Activated CD4-positive, alpha-beta memory T cell treated with anti-CD3 and anti-CD28 coated beads for 36 hours (primary cell): Measurements from ENCODE around the gene KAZN. TPM values are rescaled to one million over a fixed set of nuclear protein-coding genes. Genes with fewer than 3 reads are reported as not detected.

Experiments used
- CTCF ChIA-PET: fragments of 350-600 bp; sonication (Branson Sonifier 250); formaldehyde crosslinking; loops from one replicate; lab custom pipeline; 2021; ENCODE audit warnings: antibody characterized with exemption, inconsistent platforms; lab: Charles Lee
- POLR2A ChIA-PET: fragments of 350-600 bp; sonication (Branson Sonifier 250); formaldehyde crosslinking; loops from one replicate; lab custom pipeline; 2021; ENCODE audit warnings: antibody characterized with exemption; lab: Charles Lee
- DNase-seq: peaks from one replicate; pipeline ENCODE4 v3.0.0-alpha.2; 2020
- H3K27ac Mint-ChIP-seq: one replicate; pipeline ENCODE4 v1.8.0; 2021; ENCODE audit warnings: mixed read lengths
- H3K27me3 Mint-ChIP-seq: one replicate; pipeline ENCODE4 v1.8.0; 2021; ENCODE audit warnings: mixed read lengths
- H3K36me3 Mint-ChIP-seq: one replicate; pipeline ENCODE4 v1.8.0; 2021; ENCODE audit warnings: mixed read lengths
- H3K4me1 Mint-ChIP-seq: one replicate; pipeline ENCODE4 v1.8.0; 2021; ENCODE audit warnings: low read depth, mixed read lengths
- H3K4me3 Mint-ChIP-seq: one replicate; pipeline ENCODE4 v1.8.0; 2021; ENCODE audit warnings: mild to moderate bottlenecking, mixed read lengths
- H3K9me3 Mint-ChIP-seq: one replicate; pipeline ENCODE4 v1.8.0; 2021; ENCODE audit warnings: mixed read lengths
- intact Hi-C: fragments of 100-400 bp; cut with micrococcal nuclease; formaldehyde crosslinking; loops from one replicate; pipeline ENCODE4 v1.15.1; 2023
- total RNA-seq, 2 experiments: library from RNA; stranded (reverse); gene quantifications; one replicate each; pipeline ENCODE4 v1.2.3, GENCODE V29; 2021

The KAZN gene
- total RNA-seq, 2 experiments from 2014 or later: 0.31 to 0.33 TPM

DNA sequence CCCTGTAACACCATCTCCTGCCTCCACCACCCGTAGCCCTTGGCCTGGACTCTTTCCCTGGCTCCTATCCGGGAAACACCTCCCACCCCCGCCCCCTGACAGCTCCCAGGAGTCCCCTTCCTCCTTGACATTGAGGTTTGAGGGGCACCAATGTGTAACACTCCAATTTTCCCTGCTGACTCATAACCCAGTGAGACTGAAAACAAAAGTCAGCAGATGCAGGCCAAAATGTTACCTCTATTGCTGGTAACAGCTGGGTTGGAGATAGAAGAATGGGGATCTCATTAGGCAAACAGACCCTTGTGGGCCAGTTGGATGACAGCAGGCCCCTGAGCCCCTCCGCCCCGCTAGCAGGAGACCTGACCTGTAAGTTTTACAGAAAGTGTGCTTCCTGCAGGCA, 237.2 kb downstream of the KAZN start:
- Mint-ChIP-seq H3K36me3 (no peaks in the 10 kb centered on the region), H3K4me1 (no peaks in the 10 kb centered on the region), H3K27me3 (peaks cover 6% of the 10 kb centered on the region), H3K9me3 (peaks cover 1% of the 10 kb centered on the region), H3K27ac (no peak overlapping the region), H3K4me3 (no peak overlapping the region)
- no peak for DNase-seq
- ChIA-PET CTCF (interaction anchor here (0.7 kb wide), 1 partner anchor 192 kb away, joined by 3 read pairs; no protein-coding TSS in a partner anchor), POLR2A (no interaction called here)
- intact Hi-C loops: no loop called here

DNA sequence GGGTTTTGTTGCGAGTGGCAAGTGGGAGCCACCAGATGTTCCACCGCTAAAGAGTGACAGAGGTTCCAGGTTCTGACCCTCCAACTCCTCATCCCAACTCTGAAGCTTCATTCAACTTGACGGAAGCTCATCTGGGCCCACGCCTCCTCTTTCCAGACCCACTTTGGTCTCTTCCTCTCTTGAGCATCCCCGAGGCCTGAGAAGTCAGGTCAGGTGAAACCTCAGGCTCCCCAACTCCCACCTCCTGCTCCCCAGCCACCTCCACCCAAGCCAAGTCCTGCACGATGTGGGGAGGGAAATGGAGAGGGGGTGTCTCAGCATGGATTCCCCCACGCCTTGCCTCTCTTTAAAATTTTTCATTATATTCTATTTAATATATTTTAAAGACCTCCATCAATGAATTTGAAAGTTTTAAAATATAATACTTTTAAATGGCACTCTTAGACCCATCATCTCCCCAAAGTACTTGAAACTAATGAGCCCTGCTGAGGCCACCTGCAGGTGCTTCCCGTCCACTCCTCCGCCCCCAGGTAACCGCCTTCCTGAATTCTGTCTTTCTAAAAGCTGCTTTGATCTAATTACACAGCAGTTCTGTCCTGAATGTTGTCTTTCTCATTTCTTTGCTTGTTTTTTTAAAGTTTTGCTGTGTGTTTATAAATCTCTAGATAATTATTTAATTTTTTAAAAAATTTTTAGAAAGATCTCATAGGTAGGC, 238.1 kb downstream of the KAZN start:
- H3K4me1 Mint-ChIP-seq: no peaks in the 10 kb centered on the region
- H3K27ac Mint-ChIP-seq: no peak overlapping the region
- H3K36me3 Mint-ChIP-seq: peaks cover under 1% of the 10 kb centered on the region
- POLR2A ChIA-PET: no interaction called here
- no peak for DNase-seq
- CTCF ChIA-PET: no interaction called here
- H3K9me3 Mint-ChIP-seq: peaks cover 7% of the 10 kb centered on the region
- intact Hi-C loops: no loop called here
- H3K4me3 Mint-ChIP-seq: no peak overlapping the region
- peaks cover 6% of the 10 kb centered on the region for H3K27me3 Mint-ChIP-seq

DNA sequence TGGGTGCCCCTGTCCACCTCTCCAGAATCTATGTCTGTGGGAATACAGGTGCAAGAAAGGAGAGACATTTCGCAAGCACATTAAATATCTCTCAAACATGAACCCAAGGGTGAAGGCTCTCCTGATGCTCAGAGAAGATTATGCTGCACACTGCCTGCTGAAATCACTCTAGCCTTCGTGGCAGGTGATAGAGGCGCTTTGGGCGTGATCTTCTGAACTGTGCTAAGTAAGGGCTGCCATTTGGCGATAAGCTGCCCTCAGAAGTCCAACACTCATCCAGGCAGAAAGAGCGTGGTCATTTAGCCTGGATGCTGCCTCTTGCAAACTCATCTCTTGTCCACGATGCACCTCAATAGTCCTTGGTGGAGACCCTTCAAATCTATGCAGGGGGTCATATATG, 241.9 kb downstream of the KAZN start:
- intact Hi-C loops: no loop called here
- CTCF ChIA-PET: no interaction called here
- H3K36me3 Mint-ChIP-seq: peaks cover 7% of the 10 kb centered on the region

DNA sequence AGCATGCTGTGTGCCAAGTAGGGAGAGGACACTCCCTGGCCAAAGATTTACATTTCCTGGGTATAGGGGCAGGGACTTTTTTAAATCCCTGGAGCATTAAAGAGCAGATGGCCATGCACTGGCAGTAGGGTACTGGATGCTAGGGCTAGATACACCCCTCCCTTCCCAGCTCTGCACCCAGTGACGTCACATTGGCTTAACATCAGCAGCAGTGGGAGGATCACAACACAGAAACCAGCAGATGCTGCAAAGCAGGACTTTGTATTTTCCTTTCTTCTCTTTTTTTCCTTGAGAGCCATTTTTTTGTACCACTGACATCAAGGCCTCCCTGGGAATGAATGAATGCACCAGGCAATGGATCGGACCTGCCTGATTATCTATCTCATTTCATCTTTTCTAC, 243.0 kb downstream of the KAZN start:
- CTCF ChIA-PET: no interaction called here
- no peaks in the 10 kb centered on the region for H3K4me1 Mint-ChIP-seq
- POLR2A ChIA-PET: no interaction called here

More for the DNA sequence above, 241.9 kb downstream of the KAZN start:
- no peak overlapping the region for H3K4me3 Mint-ChIP-seq
- peaks cover 8% of the 10 kb centered on the region for H3K27me3 Mint-ChIP-seq
- no peaks in the 10 kb centered on the region for H3K4me1 Mint-ChIP-seq
- POLR2A ChIA-PET: no interaction called here
- H3K27ac Mint-ChIP-seq: no peak overlapping the region
- peaks cover 21% of the 10 kb centered on the region for H3K9me3 Mint-ChIP-seq
- DNase-seq: no peak

DNA sequence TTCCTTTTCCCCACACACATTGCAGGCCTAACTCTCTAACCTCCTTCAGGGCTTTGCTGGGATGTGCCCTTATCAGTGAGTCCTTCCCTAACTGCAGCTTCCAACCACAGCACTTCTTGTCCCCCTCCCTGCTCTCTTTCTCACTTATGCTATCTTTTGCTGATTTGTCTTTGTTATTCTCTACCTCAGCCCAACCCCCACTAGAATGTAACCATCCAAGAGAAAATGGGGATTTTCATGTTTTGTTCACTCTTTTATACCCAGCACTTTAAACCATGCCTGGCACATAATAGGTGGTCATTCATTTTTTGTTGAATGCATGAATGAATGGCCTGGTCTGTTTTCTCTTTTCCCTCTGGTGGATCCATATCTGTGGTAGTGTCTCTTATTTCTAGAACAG, 243.5 kb downstream of the KAZN start:
- no peak for DNase-seq
- peaks cover 7% of the 10 kb centered on the region for H3K36me3 Mint-ChIP-seq
- H3K9me3 Mint-ChIP-seq: peaks cover 21% of the 10 kb centered on the region
- H3K4me1 Mint-ChIP-seq: no peaks in the 10 kb centered on the region
- no peak overlapping the region for H3K27ac Mint-ChIP-seq
- ChIA-PET CTCF (no interaction called here), POLR2A (no interaction called here)
- intact Hi-C loops: no loop called here
- no peak overlapping the region for H3K4me3 Mint-ChIP-seq
- H3K27me3 Mint-ChIP-seq: peaks cover 8% of the 10 kb centered on the region

More for the DNA sequence above, 243.0 kb downstream of the KAZN start:
- Mint-ChIP-seq H3K4me3 (no peak overlapping the region), H3K27me3 (peaks cover 8% of the 10 kb centered on the region), H3K36me3 (peaks cover 7% of the 10 kb centered on the region), H3K9me3 (peaks cover 21% of the 10 kb centered on the region), H3K27ac (no peak overlapping the region)
- intact Hi-C loops: no loop called here
- DNase-seq: no peak

DNA sequence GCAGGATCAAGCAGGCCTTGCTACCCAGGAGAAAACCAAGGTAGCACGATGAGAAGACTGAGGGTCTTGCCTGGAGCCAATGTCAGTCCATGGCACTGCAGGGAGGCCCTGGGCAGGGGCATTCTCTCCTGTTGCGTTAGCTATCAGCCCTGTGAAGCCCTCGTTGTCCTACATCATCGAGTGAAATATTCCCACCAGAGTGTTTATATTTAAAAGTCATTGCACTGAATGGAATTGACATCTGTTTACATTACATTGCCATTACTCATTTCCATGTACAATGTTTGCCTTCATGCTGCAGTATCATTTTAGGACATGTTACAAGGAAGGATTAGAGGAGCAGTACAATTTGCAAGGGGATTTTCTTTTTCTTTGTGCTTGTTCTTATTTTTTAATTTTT, 243.9 kb downstream of the KAZN start:
- intact Hi-C loops: no loop called here
- Mint-ChIP-seq H3K36me3 (peaks cover 7% of the 10 kb centered on the region), H3K4me3 (no peak overlapping the region), H3K27me3 (peaks cover 8% of the 10 kb centered on the region), H3K4me1 (no peaks in the 10 kb centered on the region), H3K9me3 (peaks cover 21% of the 10 kb centered on the region), H3K27ac (no peak overlapping the region)
- CTCF ChIA-PET: no interaction called here
- no peak for DNase-seq
- POLR2A ChIA-PET: no interaction called here

DNA sequence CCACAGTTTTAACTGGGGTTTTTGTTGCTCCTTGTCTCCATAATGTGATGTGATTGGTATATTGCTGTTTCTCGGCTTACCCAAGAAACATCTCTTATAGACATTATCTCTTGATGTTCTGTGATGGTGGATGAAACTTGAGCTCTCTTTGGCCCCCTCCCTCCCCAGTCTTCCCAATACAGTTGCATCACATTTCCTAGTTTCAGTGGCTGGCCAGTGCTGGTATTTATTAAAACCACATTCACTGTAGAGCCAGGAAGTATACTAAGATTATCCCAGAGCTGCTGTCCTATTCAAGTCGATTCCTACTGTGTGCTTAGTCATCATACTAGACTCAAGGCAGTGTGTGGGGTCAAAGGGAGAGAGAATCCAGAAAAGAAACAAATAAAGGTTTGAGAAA, 244.4 kb downstream of the KAZN start:
- no peak overlapping the region for H3K27ac Mint-ChIP-seq
- H3K27me3 Mint-ChIP-seq: peaks cover 8% of the 10 kb centered on the region
- H3K4me1 Mint-ChIP-seq: no peaks in the 10 kb centered on the region
- intact Hi-C loops: no loop called here
- no peak for DNase-seq
- H3K4me3 Mint-ChIP-seq: no peak overlapping the region
- H3K9me3 Mint-ChIP-seq: peaks cover 21% of the 10 kb centered on the region
- CTCF ChIA-PET: no interaction called here
- H3K36me3 Mint-ChIP-seq: peaks cover 7% of the 10 kb centered on the region
- POLR2A ChIA-PET: no interaction called here

DNA sequence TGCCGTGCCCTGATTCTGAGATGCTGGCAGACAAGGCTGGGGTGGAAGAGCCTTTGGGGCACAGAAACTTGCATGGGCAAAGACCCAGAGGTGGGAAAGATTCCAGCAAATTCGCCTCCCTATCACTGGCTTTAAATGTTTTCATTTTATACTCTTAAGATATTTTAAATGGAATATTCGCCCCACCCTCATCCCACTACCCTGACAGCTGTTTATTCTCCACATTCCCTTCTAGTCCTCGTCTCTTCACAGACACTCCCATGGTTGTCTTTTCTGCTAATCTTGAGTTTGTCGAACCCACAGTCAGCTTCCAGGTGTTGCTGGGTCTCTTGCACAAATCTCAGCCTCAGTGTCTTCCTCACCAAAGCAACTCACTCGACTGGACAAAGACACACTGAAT, 245.0 kb downstream of the KAZN start:
- CTCF ChIA-PET: no interaction called here
- no peak overlapping the region for H3K27ac Mint-ChIP-seq
- intact Hi-C loops: no loop called here
- H3K4me1 Mint-ChIP-seq: no peaks in the 10 kb centered on the region
- no peak for DNase-seq
- POLR2A ChIA-PET: no interaction called here
- no peak overlapping the region for H3K4me3 Mint-ChIP-seq
- peaks cover 7% of the 10 kb centered on the region for H3K36me3 Mint-ChIP-seq
- peaks cover 21% of the 10 kb centered on the region for H3K9me3 Mint-ChIP-seq
- H3K27me3 Mint-ChIP-seq: peaks cover 8% of the 10 kb centered on the region

DNA sequence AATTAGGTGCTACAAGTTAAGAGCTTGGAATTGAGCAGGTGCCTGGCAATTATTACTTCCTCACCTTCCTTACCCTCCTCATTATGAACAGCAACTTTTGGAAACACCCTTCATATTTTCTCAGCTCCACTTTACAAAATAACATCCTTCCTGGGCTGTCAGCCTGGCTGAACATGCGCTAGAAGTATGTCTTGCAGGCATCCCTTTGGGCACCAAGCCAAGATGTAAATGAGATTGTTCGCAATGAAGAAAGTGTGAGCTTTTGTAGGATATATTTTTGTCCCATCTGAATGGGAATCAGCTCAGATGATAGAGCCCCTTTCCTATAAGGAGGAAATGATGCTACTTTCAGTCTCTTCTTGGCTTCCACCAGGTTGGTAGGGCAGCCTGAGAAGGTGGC, 245.9 kb downstream of the KAZN start:
- CTCF ChIA-PET: no interaction called here
- Mint-ChIP-seq H3K27ac (no peak overlapping the region), H3K4me3 (no peak overlapping the region), H3K9me3 (peaks cover 21% of the 10 kb centered on the region), H3K36me3 (peaks cover 7% of the 10 kb centered on the region), H3K4me1 (no peaks in the 10 kb centered on the region), H3K27me3 (peaks cover 8% of the 10 kb centered on the region)
- intact Hi-C loops: no loop called here
- POLR2A ChIA-PET: no interaction called here
- DNase-seq: no peak

DNA sequence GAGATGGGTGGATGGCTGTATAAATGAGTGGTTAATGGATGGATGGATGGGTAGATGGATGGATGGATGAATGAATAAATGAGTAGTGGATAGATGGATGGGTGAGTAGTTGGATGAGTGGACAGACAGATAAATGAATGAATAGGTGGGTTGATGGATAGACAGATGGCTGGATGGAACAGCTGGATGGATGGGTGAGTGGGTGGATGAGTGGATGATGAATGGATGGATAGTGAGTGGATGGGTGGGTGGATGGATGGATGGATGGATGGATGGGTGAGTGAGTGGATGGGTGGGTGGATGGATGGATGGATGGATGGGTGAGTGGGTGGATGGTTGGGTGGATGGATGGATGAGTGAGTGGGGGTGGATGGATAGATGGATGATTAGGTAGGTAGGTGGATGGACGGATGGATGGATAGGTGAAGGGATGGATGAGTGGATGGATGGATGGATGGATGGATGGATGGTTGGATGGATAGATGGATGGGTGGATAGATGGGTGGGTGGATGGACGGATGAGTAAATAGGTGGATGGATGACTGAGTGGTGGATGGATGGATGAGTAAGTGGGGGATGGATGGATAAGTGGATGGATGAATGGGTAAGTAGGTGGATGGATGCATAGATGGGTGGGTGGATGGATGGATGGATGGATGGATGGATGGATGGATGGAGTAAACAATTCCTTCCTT, 246.6 kb downstream of the KAZN start:
- Mint-ChIP-seq H3K4me1 (no peaks in the 10 kb centered on the region), H3K27ac (no peak overlapping the region), H3K36me3 (peaks cover 7% of the 10 kb centered on the region), H3K4me3 (no peak overlapping the region), H3K27me3 (peaks cover 5% of the 10 kb centered on the region), H3K9me3 (peaks cover 21% of the 10 kb centered on the region)
- POLR2A ChIA-PET: no interaction called here
- no peak for DNase-seq
- intact Hi-C loops: no loop called here
- CTCF ChIA-PET: no interaction called here

DNA sequence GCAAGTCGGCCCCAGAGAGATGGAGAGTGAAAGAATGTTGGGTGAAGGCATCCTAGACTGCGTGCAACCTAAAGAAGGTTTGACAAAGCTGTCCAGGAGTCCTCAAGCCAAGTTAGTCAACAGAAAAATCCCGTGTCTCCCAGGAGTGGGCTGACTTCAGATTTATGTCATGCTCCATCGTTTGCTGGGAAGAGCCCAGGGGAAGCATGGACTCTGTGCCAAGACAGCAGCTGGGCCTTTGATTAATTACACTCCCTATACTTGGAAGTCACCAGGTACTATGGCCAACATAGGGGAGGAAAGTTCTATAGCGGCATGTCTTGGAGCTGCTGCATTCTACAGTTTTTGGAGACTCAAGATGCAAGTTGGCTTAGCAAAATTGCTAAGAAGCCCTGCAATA, 247.4 kb downstream of the KAZN start:
- H3K4me1 Mint-ChIP-seq: no peaks in the 10 kb centered on the region
- POLR2A ChIA-PET: no interaction called here
- intact Hi-C loops: no loop called here
- H3K27me3 Mint-ChIP-seq: peaks cover 5% of the 10 kb centered on the region
- H3K36me3 Mint-ChIP-seq: peaks cover 7% of the 10 kb centered on the region
- H3K4me3 Mint-ChIP-seq: no peak overlapping the region
- no peak overlapping the region for H3K27ac Mint-ChIP-seq
- CTCF ChIA-PET: no interaction called here
- no peak for DNase-seq
- H3K9me3 Mint-ChIP-seq: peaks cover 18% of the 10 kb centered on the region

DNA sequence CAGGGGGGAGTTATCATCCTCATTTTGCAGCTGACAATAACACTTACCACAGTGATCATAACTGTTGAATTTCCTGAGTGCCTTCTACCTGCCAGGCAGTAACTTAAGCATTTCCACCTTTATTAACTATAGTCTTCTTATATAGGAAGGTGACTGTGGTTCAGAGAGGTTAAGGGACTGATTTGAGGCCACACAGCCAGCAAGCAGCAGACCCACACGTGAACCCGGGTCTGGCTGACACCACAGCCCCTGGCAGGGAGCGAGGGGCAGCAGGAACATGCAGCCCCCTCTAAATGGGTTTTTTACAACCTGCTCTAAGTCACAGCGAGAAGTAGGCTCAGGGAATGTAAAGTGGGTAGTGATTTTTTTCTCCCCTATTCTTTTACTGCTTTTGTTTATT, 248.2 kb downstream of the KAZN start:
- Mint-ChIP-seq H3K4me3 (no peak overlapping the region), H3K27ac (no peak overlapping the region), H3K9me3 (peaks cover 13% of the 10 kb centered on the region), H3K4me1 (no peaks in the 10 kb centered on the region), H3K36me3 (peaks cover 6% of the 10 kb centered on the region), H3K27me3 (peaks cover 5% of the 10 kb centered on the region)
- DNase-seq: no peak
- POLR2A ChIA-PET: no interaction called here
- CTCF ChIA-PET: no interaction called here
- intact Hi-C loops: no loop called here

DNA sequence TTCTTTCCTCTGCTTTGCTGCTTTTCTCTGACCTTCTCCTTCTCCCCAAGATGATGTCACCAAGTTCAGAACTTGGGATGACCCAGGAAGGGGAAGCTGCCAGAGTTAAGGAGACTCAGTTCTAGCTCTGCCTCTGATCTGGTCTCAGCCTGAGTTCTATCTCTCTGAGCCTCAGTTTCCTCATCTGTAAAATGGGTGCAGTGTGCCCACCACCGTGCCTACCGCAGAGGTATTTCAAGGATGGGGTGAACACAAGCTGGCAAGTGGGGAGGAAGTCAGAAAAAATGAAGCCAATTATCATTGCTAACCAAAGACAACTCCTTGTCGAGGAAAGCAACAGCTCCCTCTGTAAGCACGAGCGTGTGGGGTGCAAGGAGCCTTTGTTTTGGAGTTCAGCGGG, 249.7 kb downstream of the KAZN start:
- Mint-ChIP-seq H3K36me3 (no peaks in the 10 kb centered on the region), H3K9me3 (no peaks in the 10 kb centered on the region), H3K27ac (no peak overlapping the region), H3K4me1 (no peaks in the 10 kb centered on the region), H3K4me3 (no peak overlapping the region), H3K27me3 (peaks cover 2% of the 10 kb centered on the region)
- no peak for DNase-seq
- POLR2A ChIA-PET: no interaction called here
- CTCF ChIA-PET: no interaction called here
- intact Hi-C loops: no loop called here
